H1 (cell line): ENCODE measurements around the gene PIK3C2G. TPM values are rescaled to one million over a fixed set of nuclear protein-coding genes. Genes with fewer than 3 reads are reported as not detected.
"Not testable (repeated sequence)": the region's sequence is repeated elsewhere in the genome, so short reads cannot be mapped to it uniquely, and the experiment has no call there.

Source experiments
- CTCF ChIA-PET: fragments of 300-600 bp; sonication (Branson Sonifier 250); formaldehyde crosslinking; loops from one replicate; lab custom pipeline; 2021; ENCODE audit not compliant: partially characterized antibody; lab: Charles Lee
- POLR2A ChIA-PET: fragments of 300-600 bp; sonication (Branson Sonifier 250); formaldehyde crosslinking; loops from one replicate; lab custom pipeline; 2021; ENCODE audit warnings: inconsistent platforms; ENCODE audit not compliant: partially characterized antibody; lab: Charles Lee
- DNase-seq, 2 experiments: peaks; one replicate each; pipeline versions ENCODE4 v3.0.0 to v3.0.0-alpha.2; 2010 to 2022; ENCODE audit warnings: low spot score in 2 of 2, low read depth in 1 of 2, mixed read lengths in 1 of 2
- FAIRE-seq: peaks from 2 replicates; lab custom pipeline; 2011; peaks lifted over from hg19 to GRCh38; lab: Jason Lieb, UNC
- H2AFZ ChIP-seq: 2 replicates; pipeline ENCODE4 v1.8.1; 2012; ENCODE audit warnings: low read length, inconsistent platforms
- H2AK5ac ChIP-seq: 2 replicates; pipeline ENCODE4 v1.6.1; 2013; ENCODE audit warnings: low read depth, low read length
- H2BK120ac ChIP-seq: replicated peaks from 2 replicates; pipeline ENCODE3; 2013; ENCODE audit warnings: low read depth, low read length, inconsistent platforms
- H2BK12ac ChIP-seq: 2 replicates; pipeline ENCODE4 v1.6.1; 2013; ENCODE audit warnings: low read depth, low read length
- H2BK15ac ChIP-seq: 2 replicates; pipeline ENCODE4 v1.6.1; 2013; ENCODE audit warnings: low read length
- H2BK20ac ChIP-seq: 2 replicates; pipeline ENCODE4 v1.6.1; 2013; ENCODE audit warnings: low read length
- H2BK5ac ChIP-seq: 2 replicates; pipeline ENCODE4 v1.6.1; 2013; ENCODE audit warnings: low read depth, low read length
- H3K14ac ChIP-seq: 2 replicates; pipeline ENCODE4 v1.6.1; 2013; ENCODE audit warnings: inconsistent platforms; ENCODE audit not compliant: insufficient read length
- H3K18ac ChIP-seq: 2 replicates; pipeline ENCODE4 v1.6.1; 2013; ENCODE audit warnings: low read length; ENCODE audit errors: extremely low read depth
- H3K23ac ChIP-seq: 2 replicates; pipeline ENCODE4 v1.6.1; 2013; ENCODE audit warnings: inconsistent platforms; ENCODE audit not compliant: insufficient read length
- H3K23me2 ChIP-seq: 2 replicates; pipeline ENCODE4 v1.6.1; 2013; ENCODE audit warnings: low read depth, low read length
- H3K27ac ChIP-seq: 2 replicates; pipeline ENCODE4 v1.6.1; 2011; ENCODE audit warnings: low read depth, low read length, inconsistent platforms
- H3K27me3 ChIP-seq, 4 experiments: replicated peaks in 1 of 4; 1 replicate in 1 of 4; 2 replicates in 3 of 4; pipeline versions ENCODE4 v1.6.1 to v1.8.1; 2011 to 2013; ENCODE audit warnings: low read length in 3 of 4, mild to moderate bottlenecking in 3 of 4, inconsistent platforms in 2 of 4, mixed read lengths in 2 of 4, moderate library complexity in 1 of 4; ENCODE audit not compliant: control insufficient read depth in 3 of 4, insufficient read depth in 3 of 4; ENCODE audit errors: extremely low read depth in 1 of 4
- H3K36me3 ChIP-seq, 4 experiments: 2 replicates each; pipeline versions ENCODE4 v1.6.1 to v1.8.1; 2011 to 2013; ENCODE audit warnings: mild to moderate bottlenecking in 4 of 4, low read length in 3 of 4, moderate library complexity in 2 of 4, control low read depth in 1 of 4, inconsistent platforms in 1 of 4; ENCODE audit not compliant: insufficient read depth in 4 of 4, control insufficient read depth in 2 of 4
- H3K4ac ChIP-seq: replicated peaks from 2 replicates; pipeline ENCODE3; 2013; ENCODE audit warnings: low read length, low read depth, mixed read lengths, inconsistent platforms; ENCODE audit not compliant: insufficient read length
- H3K4me1 ChIP-seq, 4 experiments: replicated peaks in 1 of 4; 1 replicate in 1 of 4; 2 replicates in 3 of 4; pipeline versions ENCODE4 v1.6.1 to v1.8.1; 2011 to 2013; ENCODE audit warnings: low read length in 3 of 4, inconsistent platforms in 2 of 4, mixed read lengths in 1 of 4; ENCODE audit not compliant: insufficient read depth in 4 of 4, control insufficient read depth in 3 of 4
- H3K4me2 ChIP-seq, 2 experiments: 2 replicates each; pipeline versions ENCODE4 v1.6.1 to v1.8.1; 2011 to 2013; ENCODE audit warnings: low read depth in 2 of 2, low read length in 2 of 2, control low read depth in 1 of 2, inconsistent platforms in 1 of 2, mild to moderate bottlenecking in 1 of 2; ENCODE audit not compliant: insufficient read depth in 1 of 2
- H3K4me3 ChIP-seq, 4 experiments: fragments of 200-600, 300-600 bp in 1 of 4; sonication (generic), shearing (Covaris generic), sonication (Bioruptor Twin) in 1 of 4; 2 replicates each; pipeline versions ENCODE4 v1.5.1 to v1.8.1; 2011 to 2016; ENCODE audit warnings: low read length in 4 of 4, low read depth in 3 of 4, control low read depth in 2 of 4, inconsistent platforms in 2 of 4, mild to moderate bottlenecking in 2 of 4, mixed read lengths in 1 of 4, moderate library complexity in 1 of 4; ENCODE audit not compliant: insufficient read depth in 2 of 4; ENCODE audit errors: extremely low read depth in 1 of 4
- H3K56ac ChIP-seq: replicated peaks from 2 replicates; pipeline ENCODE3; 2013; ENCODE audit warnings: low read depth, mild to moderate bottlenecking, mixed read lengths, low read length, inconsistent platforms; ENCODE audit not compliant: insufficient read length
- H3K79me1 ChIP-seq: 2 replicates; pipeline ENCODE4 v1.6.1; 2013; ENCODE audit warnings: low read depth, low read length, control low read depth
- H3K79me2 ChIP-seq, 2 experiments: 2 replicates each; pipeline versions ENCODE4 v1.6.1 to v1.8.1; 2012 to 2013; ENCODE audit warnings: low read length in 2 of 2, mild to moderate bottlenecking in 2 of 2, inconsistent platforms in 1 of 2; ENCODE audit not compliant: insufficient read depth in 2 of 2, control insufficient read depth in 1 of 2
- H3K9ac ChIP-seq, 4 experiments: replicated peaks in 1 of 4; 1 replicate in 1 of 4; 2 replicates in 3 of 4; pipeline versions ENCODE4 v1.6.1 to v1.8.1; 2011 to 2013; ENCODE audit warnings: low read depth in 3 of 4, low read length in 3 of 4, control low read depth in 2 of 4, mild to moderate bottlenecking in 2 of 4, moderate library complexity in 2 of 4, inconsistent platforms in 1 of 4; ENCODE audit errors: extremely low read depth in 1 of 4
- H3K9me3 ChIP-seq, 2 experiments: 2 replicates each; pipeline versions ENCODE4 v1.6.1 to v1.8.1; 2012 to 2013; ENCODE audit warnings: mild to moderate bottlenecking in 2 of 2, moderate library complexity in 2 of 2, control low read depth in 1 of 2, inconsistent platforms in 1 of 2, low read depth in 1 of 2, low read length in 1 of 2, mixed read lengths in 1 of 2; ENCODE audit not compliant: insufficient read depth in 2 of 2
- H4K20me1 ChIP-seq, 2 experiments: replicated peaks in 1 of 2; 2 replicates each; pipeline versions ENCODE3 to v1.8.1; 2011 to 2013; ENCODE audit warnings: inconsistent platforms in 2 of 2, low read length in 2 of 2, mild to moderate bottlenecking in 1 of 2; ENCODE audit not compliant: insufficient read depth in 2 of 2, control insufficient read depth in 1 of 2
- H4K5ac ChIP-seq: 2 replicates; pipeline ENCODE4 v1.6.1; 2013; ENCODE audit warnings: low read length, low read depth, mixed read lengths, inconsistent platforms; ENCODE audit not compliant: insufficient read length
- H4K8ac ChIP-seq: 2 replicates; pipeline ENCODE4 v1.8.0; 2013; ENCODE audit warnings: mild to moderate bottlenecking, moderate library complexity, low read length, inconsistent platforms; ENCODE audit not compliant: insufficient read depth; ENCODE audit errors: extremely low read depth
- H4K91ac ChIP-seq: replicated peaks from 2 replicates; pipeline ENCODE3; 2013; ENCODE audit warnings: low read length, mixed read lengths, inconsistent platforms; ENCODE audit not compliant: insufficient read length
- SIN3A ChIP-seq, 2 experiments: IDR thresholded peaks in 1 of 2; conservative IDR thresholded peaks in 1 of 2; 2 replicates each; pipeline ENCODE4 v1.6.1; 2011 to 2012; ENCODE audit warnings: low read length in 2 of 2, improper control_type of control experiment in 1 of 2, low read depth in 1 of 2, mild to moderate bottlenecking in 1 of 2
- TCF12 ChIP-seq: IDR thresholded peaks from 2 replicates; pipeline ENCODE4 v1.6.1; 2011; ENCODE audit warnings: low read depth, mild to moderate bottlenecking, low read length
- WGBS, 2 experiments: shearing (Covaris generic) in 1 of 2; methylation state at CpG; one replicate each; pipeline versions ENCODE4 v1.1.6 to v1.1.7; 2013 to 2015; ENCODE audit warnings: low lambda C conversion rate in 2 of 2, mixed read lengths in 2 of 2, inconsistent platforms in 1 of 2, low coverage in 1 of 2, missing lambda C conversion rate in 1 of 2; ENCODE audit not compliant: insufficient replicate concordance in 2 of 2, insufficient coverage in 1 of 2, insufficient read length in 1 of 2; ENCODE audit errors: extremely low coverage in 1 of 2, missing lambda C conversion rate in 1 of 2; 5-methylcytosine and 5-hydroxymethylcytosine counted together
- polyA plus RNA-seq, 7 experiments: library from polyadenylated mRNA; depleted of rRNA in 3 of 7; stranded (reverse) in 5 of 7; unstranded in 2 of 7; fragments of >200 nt in 5 of 7; fragments of 200-250 nt in 2 of 7; gene quantifications; 1 replicate in 5 of 7; 2 replicates in 1 of 7; 4 replicates in 1 of 7; pipeline versions ENCODE4 v1.2.1 to v1.2.3, GENCODE V29; 2011 to 2013; ENCODE audit warnings: missing spikeins in 2 of 7, mixed read lengths in 2 of 7
- total RNA-seq: library from RNA; stranded (reverse); fragmentation: NEBNext Ultra II Directional; extraction: Animal tissue kit (Norgen Biotek cat#: 25700); gene quantifications from 2 replicates; pipeline ENCODE4 v1.2.1, GENCODE V29; 2021

Gene PIK3C2G
- total and polyA plus RNA-seq, 2 of the 8 experiments (the other 6 are each of a cell fraction or from before 2014, with no cell fraction given) = not detected

- no peak for TF ChIP-seq SIN3A (conservative IDR thresholded peaks at IDR 0.05 in 1 of 2, IDR thresholded peaks at IDR 0.05 in 1 of 2; ENCODE audit: low read depth in 1 of 2, low read length in 2 of 2)
- no peak for TF ChIP-seq TCF12
- TF ChIP-seq, all 59 proteins: peak for 0
Observed at GRCh38 chr12:18522806-18523205, 261.5 kb downstream of the PIK3C2G start (continued).

- H3K79me2 ChIP-seq, FAIRE-seq, H3K4me2 ChIP-seq, H2AK5ac ChIP-seq, H3K36me3 ChIP-seq, H2BK12ac ChIP-seq, DNase-seq, H2BK5ac ChIP-seq, H4K8ac ChIP-seq, H3K79me1 ChIP-seq, H2BK20ac ChIP-seq, H3K9me3 ChIP-seq, H3K27me3 ChIP-seq, H3K9ac ChIP-seq, H3K18ac ChIP-seq, H4K20me1 ChIP-seq, H4K91ac ChIP-seq, H4K5ac ChIP-seq, H3K56ac ChIP-seq, H3K4me3 ChIP-seq, H3K23ac ChIP-seq, H2BK120ac ChIP-seq, H2BK15ac ChIP-seq, H3K4ac ChIP-seq, H2AFZ ChIP-seq, H3K23me2 ChIP-seq, H3K27ac ChIP-seq, H3K14ac ChIP-seq, POLR2A ChIA-PET, H3K4me1 ChIP-seq: not testable (repeated sequence)
- WGBS, 2 experiments = 94% methylated on average over 3 of the region's 3 CpGs; no CpG with 5 or more reads in 1 of the 2 experiments
- CTCF ChIA-PET = interaction anchor here (0.7 to 1.3 kb wide), 2 partner anchors 9 to 209 kb away, joined by 3 to 7 read pairs; no protein-coding TSS in a partner anchor
Observed at GRCh38 chr12:18542497-18542896, 281.2 kb downstream of the PIK3C2G start.
